AG09309 (cell line): ENCODE results near the gene SLX4IP.

ENCODE experiments used
- DNase-seq: peaks from one replicate; pipeline ENCODE4 v3.0.0-alpha.2; 2010; ENCODE audit warnings: low read depth
- H3K4me3 ChIP-seq: 2 replicates; pipeline ENCODE4 v1.5.1; 2011; ENCODE audit warnings: mild to moderate bottlenecking, low read depth, low read length, moderate library complexity; ENCODE audit not compliant: control insufficient read depth
- TF ChIP-seq, protein P1 (sequence below): IDR thresholded peaks from 2 replicates; pipeline ENCODE4 v1.5.1; 2011; ENCODE audit warnings: mild to moderate bottlenecking, low read depth, low read length, inconsistent platforms; ENCODE audit not compliant: insufficient read depth, control insufficient read depth; ENCODE audit errors: missing control alignments

SLX4IP gene

DNA sequence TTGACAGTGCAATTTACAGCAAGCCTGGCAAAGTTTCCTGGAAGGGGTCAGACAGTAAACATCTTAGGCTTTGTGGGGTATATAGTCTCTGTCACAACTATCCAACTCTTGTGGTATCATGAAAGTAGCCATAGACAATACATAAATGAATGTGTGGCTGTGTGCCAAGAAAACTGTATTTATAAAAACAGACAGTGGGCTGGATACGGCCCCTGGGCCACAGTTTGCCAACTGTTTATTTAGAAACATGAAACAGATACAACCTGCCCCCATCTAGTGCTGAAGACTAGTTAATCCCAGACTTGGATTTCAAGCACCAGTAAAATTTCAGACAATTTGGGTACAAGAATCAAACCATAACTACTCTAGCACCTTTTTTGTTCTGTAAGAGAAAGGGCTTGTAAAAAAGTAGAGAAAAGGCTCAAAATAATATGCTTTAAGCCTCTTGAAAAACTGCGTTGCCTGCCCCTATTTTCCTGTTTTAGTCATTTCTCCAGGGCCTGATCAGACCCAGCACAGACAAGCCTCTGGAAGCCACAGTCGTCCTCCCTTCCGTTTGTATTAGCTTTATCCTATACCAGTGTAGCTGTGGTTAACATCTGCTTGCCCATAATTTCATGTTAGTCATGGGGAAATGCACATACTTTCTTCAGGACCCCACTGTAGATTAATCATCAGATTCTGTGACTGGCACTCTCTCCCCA lies 207.9 kb downstream of the SLX4IP start:
- no peak overlapping the region for H3K4me3 ChIP-seq
- TF ChIP-seq, protein P1, sequence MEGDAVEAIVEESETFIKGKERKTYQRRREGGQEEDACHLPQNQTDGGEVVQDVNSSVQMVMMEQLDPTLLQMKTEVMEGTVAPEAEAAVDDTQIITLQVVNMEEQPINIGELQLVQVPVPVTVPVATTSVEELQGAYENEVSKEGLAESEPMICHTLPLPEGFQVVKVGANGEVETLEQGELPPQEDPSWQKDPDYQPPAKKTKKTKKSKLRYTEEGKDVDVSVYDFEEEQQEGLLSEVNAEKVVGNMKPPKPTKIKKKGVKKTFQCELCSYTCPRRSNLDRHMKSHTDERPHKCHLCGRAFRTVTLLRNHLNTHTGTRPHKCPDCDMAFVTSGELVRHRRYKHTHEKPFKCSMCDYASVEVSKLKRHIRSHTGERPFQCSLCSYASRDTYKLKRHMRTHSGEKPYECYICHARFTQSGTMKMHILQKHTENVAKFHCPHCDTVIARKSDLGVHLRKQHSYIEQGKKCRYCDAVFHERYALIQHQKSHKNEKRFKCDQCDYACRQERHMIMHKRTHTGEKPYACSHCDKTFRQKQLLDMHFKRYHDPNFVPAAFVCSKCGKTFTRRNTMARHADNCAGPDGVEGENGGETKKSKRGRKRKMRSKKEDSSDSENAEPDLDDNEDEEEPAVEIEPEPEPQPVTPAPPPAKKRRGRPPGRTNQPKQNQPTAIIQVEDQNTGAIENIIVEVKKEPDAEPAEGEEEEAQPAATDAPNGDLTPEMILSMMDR, result no peak
- no peak for DNase-seq

DNA sequence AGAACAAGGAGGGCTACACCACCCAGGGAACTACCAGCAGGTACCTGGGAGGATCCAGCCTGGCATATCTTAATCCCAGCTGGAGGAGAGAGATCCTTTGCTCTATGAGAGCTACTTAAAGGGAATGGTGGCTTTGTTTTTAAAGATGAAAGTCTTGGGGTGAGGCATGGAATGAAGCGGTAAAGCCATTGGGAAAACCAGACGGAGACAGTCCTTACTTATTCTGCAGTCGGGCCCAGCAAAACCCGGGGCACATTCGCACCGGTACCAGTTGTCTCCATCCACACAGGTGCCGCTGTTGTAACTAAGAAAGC lies 208.4 kb downstream of the SLX4IP start:
- TF ChIP-seq, protein P1, result no peak

DNA sequence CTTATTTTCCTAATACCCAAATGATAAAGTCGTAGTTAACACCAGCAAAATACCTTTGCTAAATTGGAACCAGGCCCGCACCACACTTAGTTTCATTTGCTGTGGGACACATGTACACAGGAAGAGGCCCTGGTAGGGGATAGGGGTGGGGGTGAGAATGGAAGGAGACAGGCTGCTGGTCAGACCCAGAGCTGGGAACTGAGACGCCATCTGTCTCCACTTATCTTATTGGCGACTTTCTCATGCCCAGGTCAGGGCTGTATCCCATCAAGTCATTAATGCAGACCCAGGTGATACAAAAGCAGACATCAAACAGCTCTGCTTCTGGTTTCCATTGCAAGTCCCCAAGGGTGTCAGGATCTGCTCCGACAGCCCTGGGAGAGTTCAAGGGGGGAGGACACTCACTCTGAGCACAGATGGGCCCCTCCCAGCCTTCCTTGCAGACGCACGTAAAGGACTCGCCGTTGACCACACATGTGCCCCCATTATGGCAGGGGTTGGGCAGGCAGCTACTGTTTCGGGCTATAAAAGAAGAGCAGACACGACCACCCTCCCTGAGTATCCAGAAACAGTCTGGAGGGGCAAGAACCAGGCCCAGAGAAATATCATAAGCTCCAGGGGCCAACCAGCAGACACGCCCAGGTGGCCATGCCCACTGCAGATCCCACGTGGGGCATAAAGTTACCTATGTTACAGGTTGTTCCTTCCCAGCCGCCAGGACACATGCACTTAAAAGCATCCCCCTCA lies 209.5 kb downstream of the SLX4IP start:
- no peak for DNase-seq
- TF ChIP-seq, protein P1, result no peak
- H3K4me3 ChIP-seq, result no peak overlapping the region

More for the DNA sequence above, 208.4 kb downstream of the SLX4IP start:
- H3K4me3 ChIP-seq, result no peak overlapping the region
- DNase-seq, result no peak

DNA sequence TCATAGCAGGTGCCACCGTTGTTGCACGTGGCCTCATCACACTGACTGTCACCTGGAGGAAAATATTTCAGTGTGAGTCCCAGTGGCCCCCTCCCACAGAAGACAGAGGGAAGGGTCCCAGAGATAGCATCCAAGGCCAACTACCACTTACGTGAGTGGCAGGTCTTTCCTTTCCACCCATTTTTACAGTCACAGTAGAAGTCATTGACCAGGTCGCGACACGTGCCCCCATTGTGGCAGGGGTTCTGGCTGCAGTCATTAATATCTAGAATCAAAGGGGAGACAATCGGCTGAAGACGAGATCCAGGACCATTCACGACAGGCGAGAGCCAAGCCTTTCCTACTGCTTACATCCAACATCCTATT lies 210.1 kb downstream of the SLX4IP start:
- TF ChIP-seq, protein P1, result no peak
- H3K4me3 ChIP-seq, result no peak overlapping the region
- no peak for DNase-seq

DNA sequence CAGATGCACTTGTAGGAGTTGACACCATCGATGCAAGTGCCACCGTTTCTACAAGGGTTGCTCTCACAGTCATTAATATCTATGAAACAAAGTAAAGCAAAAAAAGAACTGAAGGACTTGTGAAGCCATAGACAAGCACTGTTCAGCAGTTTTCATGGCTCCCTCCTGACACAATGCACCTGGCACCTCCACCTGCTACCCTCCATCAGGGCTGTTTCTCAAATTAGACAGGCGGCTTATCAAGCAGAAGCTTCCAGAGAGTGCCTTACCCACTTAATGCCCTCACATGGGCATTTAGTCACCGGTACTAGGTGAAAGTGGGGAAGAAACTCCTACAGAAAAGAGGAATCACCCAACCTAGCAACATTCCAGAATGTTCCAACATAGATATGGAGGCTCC lies 210.9 kb downstream of the SLX4IP start:
- TF ChIP-seq, protein P1, result no peak
- DNase-seq, result no peak
- H3K4me3 ChIP-seq, result no peak overlapping the region

DNA sequence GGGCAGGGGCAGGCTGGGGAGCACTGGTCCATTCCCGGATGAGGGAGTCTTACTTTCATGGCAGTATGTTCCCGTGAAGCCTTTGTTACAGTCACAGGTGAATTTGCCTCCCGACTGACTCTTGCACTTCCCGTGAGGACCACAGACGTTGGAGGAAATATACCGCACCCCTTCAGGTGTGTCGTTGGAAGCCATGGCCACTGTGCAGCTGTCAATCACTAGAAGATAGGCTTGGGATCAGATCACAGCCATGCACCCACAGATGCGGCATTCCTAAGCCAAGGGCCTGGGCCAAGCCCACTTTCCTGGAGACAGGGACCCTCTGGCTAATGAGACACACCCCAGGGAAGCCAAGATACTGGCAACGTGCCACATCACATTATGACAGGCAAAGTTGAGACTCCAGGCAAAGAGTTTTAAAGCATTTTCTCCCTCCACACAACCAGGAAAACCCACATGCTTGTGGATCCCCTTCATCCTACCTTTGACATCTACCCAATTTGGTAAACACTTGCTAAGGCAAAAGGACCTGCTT lies 211.8 kb downstream of the SLX4IP start:
- H3K4me3 ChIP-seq, result no peak overlapping the region
- TF ChIP-seq, protein P1, result no peak
- no peak for DNase-seq
